Dermis blood vessel endothelial cell (primary cell): Measurements from ENCODE around the gene HCN2. TPM values are rescaled to one million over a fixed set of nuclear protein-coding genes. Genes with fewer than 3 reads are reported as not detected.

Source experiments
- DNase-seq: peaks from one replicate; pipeline ENCODE4 v3.0.0; 2010
- total RNA-seq: library from RNA; depleted of rRNA; stranded (reverse); fragments of >200 nt; gene quantifications from 2 replicates; pipeline ENCODE4 v1.2.3, GENCODE V29; 2014

HCN2 gene
- total RNA-seq, 1 donor from 2014 or later: 0.34 TPM

DNA sequence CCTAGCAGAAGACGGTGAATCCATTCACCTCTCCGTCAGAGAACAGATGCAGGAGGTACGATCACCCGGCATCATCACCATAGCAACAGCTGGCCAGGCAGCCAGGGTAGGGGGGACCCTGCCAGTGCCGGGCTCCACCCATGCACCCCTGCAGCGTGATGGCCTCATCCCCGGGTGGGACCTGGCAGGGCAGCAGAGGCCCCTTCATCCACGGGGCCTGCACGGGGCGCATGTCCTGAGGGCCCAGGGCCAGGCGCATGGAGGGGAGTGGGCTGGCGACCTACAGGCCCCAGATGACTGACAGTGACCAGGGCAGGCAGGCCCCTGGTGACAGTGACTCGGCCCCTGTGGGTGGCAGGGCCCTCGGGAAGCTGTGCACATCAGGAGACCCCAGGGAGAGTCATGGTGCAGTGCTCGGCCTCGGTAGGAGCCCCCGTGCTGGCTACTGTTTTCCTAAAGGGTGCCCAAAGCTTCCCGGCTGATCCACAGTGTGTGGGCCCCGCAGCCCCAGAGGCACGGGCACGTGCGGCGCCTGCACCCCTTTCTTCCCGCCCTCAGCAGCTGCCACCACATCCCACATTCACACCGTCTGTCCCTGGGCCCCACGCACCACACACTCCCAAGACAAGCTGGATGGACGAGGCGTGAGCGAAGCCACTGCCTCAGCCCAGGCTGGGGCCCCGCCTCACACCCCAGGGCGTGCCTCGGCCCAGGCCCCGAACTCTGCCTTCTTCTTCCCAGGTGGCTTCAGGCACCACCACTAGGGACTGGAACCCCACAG is 68.6 kb downstream of the HCN2 start:
- no peak for DNase-seq

DNA sequence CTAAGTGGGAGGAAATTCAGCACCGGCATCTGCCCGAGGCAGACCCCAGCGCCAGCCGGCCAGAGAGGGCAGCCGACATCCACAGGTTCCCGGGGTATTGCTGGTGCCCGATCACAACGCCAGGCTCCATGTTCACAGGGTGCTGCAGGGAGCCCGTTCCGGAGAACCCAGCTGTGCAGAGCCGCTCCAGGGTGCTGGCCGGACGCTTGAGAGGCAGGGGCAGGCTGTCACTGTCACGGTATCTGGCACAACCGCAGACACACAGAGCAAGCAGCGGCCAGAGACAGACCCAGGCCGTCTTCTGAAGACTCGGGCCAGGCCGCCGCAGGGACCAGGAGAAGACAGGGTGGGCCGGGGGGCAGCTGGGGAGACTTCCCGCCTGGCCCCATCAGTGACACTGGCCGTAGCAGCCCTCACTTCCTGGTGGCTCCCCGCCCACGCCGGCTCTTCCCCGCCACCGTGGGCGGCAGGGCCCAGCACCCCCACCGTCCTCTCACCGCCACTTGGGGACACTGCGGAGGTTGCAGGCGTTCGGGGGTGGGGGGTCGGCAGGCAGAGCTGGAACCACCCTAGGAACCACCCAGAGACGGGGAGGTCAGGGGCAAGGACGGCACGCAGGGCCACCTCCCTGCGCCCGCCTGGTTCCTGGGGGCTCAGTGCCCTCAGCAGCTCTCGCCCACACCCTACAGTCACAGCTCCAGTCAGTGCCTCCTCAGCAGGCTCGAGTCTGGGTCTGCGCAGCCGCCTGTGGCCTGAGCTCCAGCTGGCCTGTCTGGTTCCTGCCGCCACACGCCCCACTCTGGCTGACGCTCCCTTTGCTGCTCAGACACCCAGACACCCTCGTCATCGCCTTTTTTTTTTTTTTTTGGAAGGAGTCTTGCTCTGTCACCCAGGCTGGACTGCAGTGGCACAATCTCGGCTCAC is 69.5 kb downstream of the HCN2 start:
- DNase-seq: no peak

DNA sequence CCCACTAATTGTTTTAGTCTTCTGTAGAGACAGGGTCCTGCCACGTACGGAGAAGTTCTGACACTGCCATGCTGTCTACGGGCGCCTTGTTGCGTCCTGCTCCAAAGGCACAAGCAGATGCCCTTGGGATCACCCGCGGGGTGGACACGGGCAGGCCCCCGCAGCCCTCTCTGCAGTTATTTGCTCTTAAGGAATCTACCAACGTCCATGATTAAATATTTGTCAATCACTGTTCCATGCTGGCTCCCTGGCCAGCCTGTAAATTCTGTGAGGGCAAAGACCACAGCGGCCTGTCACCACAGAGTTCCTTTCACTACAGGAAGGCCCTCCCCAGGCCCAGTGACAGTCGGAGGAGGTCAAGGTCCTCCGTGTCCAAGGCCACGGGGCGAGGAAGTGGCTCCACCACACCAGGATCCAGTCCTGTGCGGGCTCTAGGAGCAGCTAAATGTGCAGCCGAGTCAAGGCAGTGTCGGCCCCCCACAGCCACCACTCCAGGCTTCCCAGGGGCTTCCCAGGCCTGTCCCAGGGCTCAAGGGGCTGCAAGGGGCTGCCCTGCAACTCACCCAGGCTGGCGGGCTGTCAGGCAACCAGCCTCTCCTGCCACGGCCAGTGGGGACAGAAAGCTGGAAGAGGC is 71.2 kb downstream of the HCN2 start:
- DNase-seq: no peak

DNA sequence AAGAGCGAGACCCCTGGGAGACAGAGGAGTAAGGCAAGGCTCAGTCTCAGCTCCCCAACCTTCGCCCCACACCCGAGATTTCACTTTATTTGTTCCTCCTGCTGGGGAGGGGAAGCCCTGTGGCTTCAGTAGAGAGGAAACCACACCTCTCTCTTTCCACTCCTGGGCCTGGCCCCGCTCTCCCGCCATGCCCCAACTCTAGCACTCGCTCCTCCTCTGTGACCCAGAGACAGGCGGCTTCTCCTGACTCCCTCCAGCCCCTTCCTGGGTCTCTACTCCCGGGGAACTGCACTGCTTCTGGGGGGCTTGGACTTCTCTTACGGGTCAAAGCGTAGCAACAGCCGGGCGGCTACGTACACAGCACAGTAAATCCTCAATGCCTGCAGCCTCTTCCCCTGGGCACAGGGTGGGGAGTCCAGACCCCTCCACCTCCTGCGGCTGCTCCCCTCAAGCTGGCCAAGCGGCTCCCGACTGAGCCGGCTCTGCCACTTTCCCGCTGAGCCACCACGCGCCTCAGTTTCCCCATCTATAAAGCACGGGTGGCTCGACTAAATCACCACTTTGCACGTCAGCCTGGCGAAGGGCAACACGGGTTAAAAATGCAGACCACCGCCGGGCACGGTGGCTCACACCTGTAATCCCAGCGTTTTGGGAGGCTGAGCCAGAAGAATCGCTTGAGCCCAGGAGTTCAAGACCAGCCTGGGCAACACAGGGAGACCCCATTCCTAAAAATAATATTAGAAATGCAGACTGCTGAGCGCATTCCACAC is 71.9 kb downstream of the HCN2 start:
- peak; percentile 31 for DNase-seq

DNA sequence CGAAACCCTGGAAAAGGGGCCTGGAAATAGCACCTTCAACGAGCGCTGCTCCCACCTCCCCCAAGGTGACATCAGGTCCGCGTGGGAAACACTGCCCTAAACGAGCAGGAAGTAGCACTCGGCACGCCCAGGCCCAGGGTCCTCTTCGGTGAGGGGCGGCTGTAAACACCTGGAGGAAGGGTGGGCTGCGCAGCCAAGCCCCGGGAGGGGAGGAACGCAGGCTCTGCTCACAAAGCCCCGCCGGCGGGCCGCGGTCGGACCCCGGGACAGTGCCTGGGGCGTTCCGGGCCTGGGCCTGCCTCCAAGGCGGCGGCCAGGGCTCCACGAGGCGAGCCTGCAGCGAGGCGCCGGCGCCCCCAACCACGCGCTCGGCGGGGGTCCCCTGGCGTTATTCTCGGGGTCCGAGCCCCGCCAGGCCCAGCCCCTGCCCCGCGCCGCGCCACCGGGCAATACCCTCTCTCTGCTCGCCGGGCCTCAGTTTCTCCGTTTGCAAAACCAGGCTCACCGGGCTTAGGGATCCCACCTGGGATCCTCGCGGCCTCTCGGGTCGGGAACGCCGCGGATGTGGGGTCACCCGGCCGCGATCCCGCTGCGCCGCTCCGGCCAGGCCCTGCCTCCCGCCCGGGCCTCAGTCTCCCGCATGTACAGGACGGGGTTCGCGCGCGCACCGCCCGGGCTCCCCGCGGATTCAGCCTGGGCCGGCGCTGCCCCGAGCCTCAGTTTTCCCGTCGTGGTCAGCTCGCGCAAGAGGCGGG is 72.7 kb downstream of the HCN2 start:
- DNase-seq: peak; percentile 58

DNA sequence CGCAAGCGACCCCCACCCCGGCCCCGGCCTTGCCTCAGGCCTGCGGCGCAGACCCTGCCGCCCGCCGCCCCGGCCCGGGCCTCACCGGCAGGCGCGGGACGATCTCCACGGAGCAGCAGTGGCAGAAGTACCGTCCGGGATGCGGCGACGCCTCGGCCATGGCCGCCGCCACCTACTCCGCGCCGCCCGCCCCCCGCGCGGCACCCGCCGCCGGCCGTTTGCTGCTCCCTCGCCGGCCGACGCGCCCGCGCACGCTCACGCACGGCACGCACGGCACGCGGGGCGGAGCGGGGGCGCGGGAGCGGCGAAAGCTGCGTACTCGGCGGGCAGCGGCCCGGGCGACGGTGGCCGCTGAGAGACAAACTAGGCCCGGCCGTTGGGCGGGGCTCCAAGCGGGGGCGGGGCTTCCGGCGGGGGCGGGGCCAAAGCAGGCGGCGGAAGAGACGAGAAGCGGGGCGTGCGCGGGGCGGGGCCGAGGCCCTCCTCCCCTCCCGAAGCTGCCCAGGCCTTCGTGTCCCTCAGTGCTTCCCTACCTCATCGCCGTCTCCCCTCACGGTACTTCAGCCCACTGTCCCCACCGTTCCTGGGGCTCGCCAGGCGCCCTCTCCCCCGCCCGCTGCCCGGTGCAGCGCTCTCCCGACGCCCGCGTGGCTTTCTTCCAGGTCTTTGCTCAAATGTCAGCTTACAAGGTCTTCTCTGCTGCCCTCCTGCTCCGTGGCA is 73.4 kb downstream of the HCN2 start, which contains the start of gene RNF126:
Gene RNF126 (minus strand): TSS at position 253 of the 720 bp plus-strand sequence. CDS start 93 bp downstream, at position 160.
- DNase-seq: peak; percentile 95

DNA sequence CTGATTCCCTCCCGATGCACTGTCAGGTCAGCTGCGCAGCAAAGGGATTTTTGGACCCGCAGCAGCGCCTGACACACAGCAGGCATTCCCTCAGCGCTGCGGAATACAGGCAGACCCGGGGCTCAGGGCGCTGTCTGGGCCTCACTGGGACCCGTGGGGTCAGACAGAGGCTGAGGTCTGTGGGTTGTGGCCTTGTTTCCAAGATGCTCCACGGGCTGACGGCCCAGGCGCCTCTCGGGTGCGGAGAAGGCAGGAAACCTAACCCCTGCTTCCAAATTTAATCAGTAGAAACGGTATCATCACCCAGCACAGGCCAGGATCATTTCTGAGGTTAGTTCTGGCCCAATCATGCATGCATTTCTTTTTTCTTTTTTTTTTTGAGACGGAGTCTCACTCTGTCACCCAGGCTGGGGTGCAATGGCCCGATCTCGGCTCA is 74.0 kb downstream of the HCN2 start:
- no peak for DNase-seq

DNA sequence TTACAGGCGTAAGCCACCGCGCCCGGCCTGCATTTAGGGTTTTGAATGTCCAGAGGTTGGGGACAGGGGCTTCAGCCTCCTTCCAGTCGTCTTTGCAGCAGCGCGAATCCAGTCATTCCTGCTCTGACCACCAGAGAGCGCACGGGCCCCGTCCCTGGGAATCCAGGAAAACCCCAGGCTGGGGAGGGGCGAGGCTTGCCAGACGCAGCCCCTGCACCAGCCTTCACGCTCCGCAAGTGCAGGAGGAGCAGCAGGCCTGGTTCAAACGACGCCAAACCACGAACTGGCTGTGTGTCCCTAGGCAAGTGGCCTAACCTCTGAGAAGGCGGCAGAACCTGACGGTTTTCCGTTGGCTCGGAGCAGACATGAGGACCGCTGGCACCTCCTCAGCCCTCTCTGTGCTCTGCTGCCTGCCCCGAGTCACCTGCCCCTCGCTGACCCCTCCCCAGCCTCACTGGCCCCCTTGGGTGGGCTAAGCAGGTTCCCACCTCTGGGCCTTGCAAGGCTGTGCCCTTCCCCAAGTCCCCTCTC is 75.3 kb downstream of the HCN2 start:
- peak; percentile 87 for DNase-seq

Other genes starting within 250 kb of the HCN2 start
- gene MIER2, start 245.1 kb upstream of the HCN2 start, total RNA-seq: 16.5 and 29.0 TPM in 2 replicates
- gene C2CD4C, start 180.7 kb upstream of the HCN2 start, total RNA-seq: 1.9 and 5.9 TPM in 2 replicates
- 8.3 and 11.3 TPM in 2 replicates for gene SHC2, start 128.8 kb upstream of the HCN2 start, total RNA-seq
- 0.09 and 0.34 TPM in 2 replicates for gene MADCAM1, start 93.4 kb upstream of the HCN2 start, total RNA-seq
- gene TPGS1, start 82.4 kb upstream of the HCN2 start, total RNA-seq: 35.6 and 74.0 TPM in 2 replicates
- gene CDC34, start 58.1 kb upstream of the HCN2 start, total RNA-seq: 111 and 112 TPM in 2 replicates
- not detected in 2 replicates for gene GZMM, start 45.8 kb upstream of the HCN2 start, total RNA-seq
- gene BSG, start 17.3 kb upstream of the HCN2 start, total RNA-seq: 356 and 480 TPM in 2 replicates
- 29.1 and 37.6 TPM in 2 replicates for gene POLRMT, start 43.7 kb downstream of the HCN2 start, total RNA-seq
- not detected in 2 replicates for gene FGF22, start 50.0 kb downstream of the HCN2 start, total RNA-seq
- gene RNF126, start 73.3 kb downstream of the HCN2 start, total RNA-seq: 25.0 and 38.8 TPM in 2 replicates
- gene FSTL3, start 86.5 kb downstream of the HCN2 start, total RNA-seq: 7.1 and 8.8 TPM in 2 replicates
- gene PRSS57, start 105.6 kb downstream of the HCN2 start, total RNA-seq: not detected in 2 replicates
- 56.3 and 109 TPM in 2 replicates for gene PALM, start 119.1 kb downstream of the HCN2 start, total RNA-seq
- 0.05 TPM in 1 of 2 replicates, not detected in the other for gene MISP, start 161.2 kb downstream of the HCN2 start, total RNA-seq
- 123 and 212 TPM in 2 replicates for gene PTBP1, start 207.6 kb downstream of the HCN2 start, total RNA-seq
- under 0.01 TPM in 1 of 2 replicates, not detected in the other for gene PLPPR3, start 232.1 kb downstream of the HCN2 start, total RNA-seq
- not detected in 2 replicates for gene AZU1, start 238.0 kb downstream of the HCN2 start, total RNA-seq